Type B pancreatic cell (in vitro differentiated cells): ENCODE data around the gene TCF7L1. TPM values are rescaled to one million over a fixed set of nuclear protein-coding genes. Genes with fewer than 3 reads are reported as not detected.

Source experiments
- DNase-seq: peaks from one replicate; pipeline ENCODE4 v3.0.0; 2021; ENCODE audit warnings: mixed read lengths; ENCODE audit not compliant: unreplicated experiment; ENCODE audit errors: extremely low spot score
- H3K27ac Mint-ChIP-seq: 2 replicates; pipeline ENCODE4 v1.8.0; 2021; ENCODE audit warnings: mild to moderate bottlenecking, mixed read lengths
- H3K27me3 Mint-ChIP-seq: 2 replicates; pipeline ENCODE4 v1.8.0; 2021; ENCODE audit warnings: mixed read lengths
- H3K36me3 Mint-ChIP-seq: 2 replicates; pipeline ENCODE4 v1.8.0; 2021; ENCODE audit warnings: mixed read lengths
- H3K4me1 Mint-ChIP-seq: one replicate; pipeline ENCODE4 v1.8.0; 2021; ENCODE audit warnings: mixed read lengths; ENCODE audit not compliant: unreplicated experiment
- H3K4me3 Mint-ChIP-seq: 2 replicates; pipeline ENCODE4 v1.8.0; 2021; ENCODE audit warnings: mild to moderate bottlenecking, mixed read lengths
- H3K9me3 Mint-ChIP-seq: 2 replicates; pipeline ENCODE4 v1.8.0; 2021; ENCODE audit warnings: mixed read lengths
- CTCF ChIP-seq: fragments of 200-600 bp; sonication (generic); conservative IDR thresholded peaks from 2 replicates; pipeline ENCODE4 v1.5.0; 2021; ENCODE audit warnings: antibody characterized with exemption, mild to moderate bottlenecking
- total RNA-seq: library from RNA; stranded (reverse); gene quantifications from 2 replicates; pipeline ENCODE4 v1.2.1, GENCODE V29; 2021; ENCODE audit warnings: low replicate concordance

Gene TCF7L1
- total RNA-seq, 1 donor from 2014 or later: 32.4 TPM

GRCh38 chr2:85302121-85302520 lies 168.9 kb downstream of the TCF7L1 start:
- peaks cover 3% of the 10 kb centered on the region for H3K4me1 Mint-ChIP-seq
- H3K36me3 Mint-ChIP-seq: peaks cover 6% of the 10 kb centered on the region
- no peaks in the 10 kb centered on the region for H3K9me3 Mint-ChIP-seq
- no peak for TF ChIP-seq CTCF
- DNase-seq: no peak
- no peak overlapping the region for H3K4me3 Mint-ChIP-seq
- no peaks in the 10 kb centered on the region for H3K27me3 Mint-ChIP-seq
- H3K27ac Mint-ChIP-seq: no peak overlapping the region

GRCh38 chr2:85303780-85304531 lies 170.8 kb downstream of the TCF7L1 start:
- Mint-ChIP-seq H3K36me3 (peaks cover 6% of the 10 kb centered on the region), H3K27ac (no peak overlapping the region), H3K4me1 (peaks cover 3% of the 10 kb centered on the region), H3K27me3 (no peaks in the 10 kb centered on the region), H3K9me3 (no peaks in the 10 kb centered on the region), H3K4me3 (no peak overlapping the region)
- no peak for TF ChIP-seq CTCF
- DNase-seq: no peak

- no peak for DNase-seq
- H3K9me3 Mint-ChIP-seq: no peaks in the 10 kb centered on the region
- H3K4me1 Mint-ChIP-seq: peaks cover 9% of the 10 kb centered on the region
- no peaks in the 10 kb centered on the region for H3K27me3 Mint-ChIP-seq
- no peak overlapping the region for H3K27ac Mint-ChIP-seq
- H3K36me3 Mint-ChIP-seq: peaks cover 18% of the 10 kb centered on the region
- H3K4me3 Mint-ChIP-seq: no peak overlapping the region
- TF ChIP-seq CTCF: no peak
These were observed 174.3 kb downstream of the TCF7L1 start for GRCh38 chr2:85307527-85307897.

- peaks cover 18% of the 10 kb centered on the region for H3K36me3 Mint-ChIP-seq
These were observed 175.0 kb downstream of the TCF7L1 start for GRCh38 chr2:85308201-85308600.

GRCh38 chr2:85308896-85309555 lies 175.8 kb downstream of the TCF7L1 start:
- H3K27me3 Mint-ChIP-seq: no peaks in the 10 kb centered on the region
- TF ChIP-seq CTCF: no peak
- H3K4me3 Mint-ChIP-seq: no peak overlapping the region
- H3K9me3 Mint-ChIP-seq: no peaks in the 10 kb centered on the region
- no peak for DNase-seq
- H3K36me3 Mint-ChIP-seq: peaks cover 18% of the 10 kb centered on the region
- H3K27ac Mint-ChIP-seq: no peak overlapping the region
- peaks cover 9% of the 10 kb centered on the region for H3K4me1 Mint-ChIP-seq

More at GRCh38 chr2:85308201-85308600, 175.0 kb downstream of the TCF7L1 start:
- Mint-ChIP-seq H3K9me3 (no peaks in the 10 kb centered on the region), H3K27me3 (no peaks in the 10 kb centered on the region), H3K27ac (no peak overlapping the region), H3K4me1 (peaks cover 9% of the 10 kb centered on the region), H3K4me3 (no peak overlapping the region)
- DNase-seq: no peak
- TF ChIP-seq CTCF: no peak
